Amniotic stem cell (primary cell): ENCODE measurements around the gene OR8B2.
"Not testable (repeated sequence)": the region's sequence is repeated elsewhere in the genome, so short reads cannot be mapped to it uniquely, and the experiment has no call there.

Source experiments
- DNase-seq: peaks from one replicate; lab custom pipeline; 2025; lab: John Stamatoyannopoulos, UW

OR8B2 gene

GRCh38 chr11:124384399-124384798 lies at the start of gene OR8B2:
Gene OR8B2, minus strand, starts transcription at chr11:124384499. Its CDS starts 1,156 bp downstream, at chr11:124383343.
- no peak for DNase-seq

- no peak for DNase-seq
Measured at GRCh38 chr11:124429599-124429998, 45.3 kb upstream of the OR8B2 start.

GRCh38 chr11:124424384-124424921 lies 40.2 kb upstream of the OR8B2 start, which contains the start of gene OR8B4:
Gene OR8B4, minus strand, starts transcription at chr11:124424871. Its CDS starts 0 bp downstream, at chr11:124424871.
- DNase-seq, result no peak

- DNase-seq, result no peak
Measured at GRCh38 chr11:124421043-124421442, 36.7 kb upstream of the OR8B2 start.

- peak; percentile 39 for DNase-seq
Measured at GRCh38 chr11:124415356-124415923, 31.1 kb upstream of the OR8B2 start.

- no peak for DNase-seq
Measured at GRCh38 chr11:124409906-124410305, 25.6 kb upstream of the OR8B2 start.

GRCh38 chr11:124405581-124405980 lies 21.3 kb upstream of the OR8B2 start:
- no peak for DNase-seq

GRCh38 chr11:124403186-124403585 lies 18.9 kb upstream of the OR8B2 start:
- DNase-seq, result not testable (repeated sequence)

- peak; percentile 72 for DNase-seq
Measured at GRCh38 chr11:124402326-124402922, 18.1 kb upstream of the OR8B2 start.

- DNase-seq, result no peak
Measured at GRCh38 chr11:124398924-124399323, 14.6 kb upstream of the OR8B2 start, which contains the start of gene OR8B3. Gene OR8B3, minus strand, starts transcription at chr11:124399024. Its CDS starts 1,673 bp downstream, at chr11:124397351.

GRCh38 chr11:124396847-124397246 lies 12.5 kb upstream of the OR8B2 start:
- not testable (repeated sequence) for DNase-seq

- DNase-seq, result no peak
Measured at GRCh38 chr11:124394408-124394807, 10.1 kb upstream of the OR8B2 start.

GRCh38 chr11:124382857-124383256 lies 1.4 kb downstream of the OR8B2 start:
- DNase-seq, result not testable (repeated sequence)

- no peak for DNase-seq
Measured at GRCh38 chr11:124380585-124380984, 3.7 kb downstream of the OR8B2 start.

GRCh38 chr11:124376280-124376679 lies 8.0 kb downstream of the OR8B2 start:
- DNase-seq, result no peak

GRCh38 chr11:124359566-124359965 lies 24.7 kb downstream of the OR8B2 start:
- no peak for DNase-seq

- no peak for DNase-seq
Measured at GRCh38 chr11:124346311-124346955, 37.9 kb downstream of the OR8B2 start.

- no peak for DNase-seq
Measured at GRCh38 chr11:124344346-124344745, 40.0 kb downstream of the OR8B2 start.

- no peak for DNase-seq
Measured at GRCh38 chr11:124340142-124340447, 44.2 kb downstream of the OR8B2 start.

- no peak for DNase-seq
Measured at GRCh38 chr11:124339396-124340141, 44.7 kb downstream of the OR8B2 start.
